HepG2 (cell line): ENCODE results near the gene ANXA2. TPM values are rescaled to one million over a fixed set of nuclear protein-coding genes. Genes with fewer than 3 reads are reported as not detected.
A peak's percentile ranks its signal among the peaks of the same experiment; 100 is the strongest.

Experiments
- BCL6 ChIP-seq: IDR thresholded peaks from 2 replicates; pipeline ENCODE4 v1.6.1; 2016; ENCODE audit warnings: missing genetic modification reagents, missing compliant biosample characterization
- CBFB ChIP-seq: sonication (generic); formaldehyde crosslinking; IDR thresholded peaks from 2 replicates; pipeline ENCODE4 v1.4.0; 2020; ENCODE audit warnings: missing genetic modification reagents
- CREB1 ChIP-seq, 2 experiments: fragments of 450-650 bp in 1 of 2; IDR thresholded peaks; 2 replicates each; pipeline ENCODE4 v1.6.1; 2016 to 2017; ENCODE audit warnings: control low read depth in 1 of 2, mild to moderate bottlenecking in 1 of 2, missing compliant biosample characterization in 1 of 2, missing genetic modification characterization in 1 of 2
- FOSL1 ChIP-seq: sonication (generic); formaldehyde crosslinking; IDR thresholded peaks from 2 replicates; pipeline ENCODE4 v1.9.0; 2021; ENCODE audit warnings: missing genetic modification reagents, borderline replicate concordance
- FOSL2 ChIP-seq: sonication (generic); formaldehyde crosslinking; IDR thresholded peaks from 2 replicates; pipeline ENCODE4 v1.4.0; 2020; ENCODE audit warnings: missing genetic modification reagents
- HOXA9 ChIP-seq: sonication (generic); formaldehyde crosslinking; IDR thresholded peaks from 2 replicates; pipeline ENCODE4 v1.8.1; 2022; ENCODE audit warnings: missing genetic modification reagents, mild to moderate bottlenecking, moderate library complexity, borderline replicate concordance
- MBD4 ChIP-seq: IDR thresholded peaks from 2 replicates; pipeline ENCODE4 v1.6.1; 2012; ENCODE audit warnings: low read length, inconsistent platforms, borderline replicate concordance
- PRMT3 ChIP-seq: sonication (generic); formaldehyde crosslinking; IDR thresholded peaks from 2 replicates; pipeline ENCODE4 v1.8.1; 2022; ENCODE audit warnings: low read depth, mild to moderate bottlenecking, moderate library complexity, missing genetic modification reagents, borderline replicate concordance
- SNRNP70 ChIP-seq: fragments of 200-400 bp; formaldehyde crosslinking; IDR thresholded peaks from 2 replicates; pipeline ENCODE4 v1.6.1; 2017; ENCODE audit warnings: mild to moderate bottlenecking, low read depth, low read length, moderate library complexity
- ZFYVE20 ChIP-seq: sonication (generic); formaldehyde crosslinking; IDR thresholded peaks from 2 replicates; pipeline ENCODE4 v1.8.0; 2023; ENCODE audit warnings: low read depth, mild to moderate bottlenecking, moderate library complexity, missing genetic modification reagents, borderline replicate concordance
- polyA plus RNA-seq, 8 experiments: library from polyadenylated mRNA; depleted of rRNA in 3 of 8; stranded (reverse) in 7 of 8; unstranded in 1 of 8; fragments of >200 nt; fragmentation: Illumina TruSeq in 4 of 8; extraction: Trizol in 4 of 8; gene quantifications; 2 replicates each; pipeline versions ENCODE4 v1.2.1 to v1.2.3, GENCODE V29; 2011 to 2016; ENCODE audit warnings: low read depth in 4 of 8, missing spikeins in 1 of 8, mixed read lengths in 1 of 8; ENCODE audit not compliant: insufficient read depth in 1 of 8
- total RNA-seq, 5 experiments: library from RNA; depleted of rRNA; stranded (reverse); fragments of >200 nt; fragmentation: Illumina TruSeq; extraction: Trizol; gene quantifications; 2 replicates each; pipeline ENCODE4 v1.2.3, GENCODE V29; 2016; ENCODE audit warnings: low read depth in 1 of 5
- TF ChIP-seq, protein P1 (sequence below): sonication (generic); formaldehyde crosslinking; conservative IDR thresholded peaks from 2 replicates; pipeline ENCODE4 v1.8.0; 2022; ENCODE audit warnings: mild to moderate bottlenecking, moderate library complexity, missing genetic modification reagents
- TF ChIP-seq, protein P2 (sequence below): sonication (generic); formaldehyde crosslinking; IDR thresholded peaks from 2 replicates; pipeline ENCODE4 v1.8.0; 2022; ENCODE audit warnings: missing genetic modification reagents, mild to moderate bottlenecking, moderate library complexity, borderline replicate concordance
- TF ChIP-seq, protein P3 (sequence below): sonication (generic); formaldehyde crosslinking; IDR thresholded peaks from 2 replicates; pipeline ENCODE4 v1.4.0; 2020; ENCODE audit warnings: mild to moderate bottlenecking, missing genetic modification reagents

Gene ANXA2
- total and polyA plus RNA-seq, 2 of the 13 experiments (the other 11 are each of a cell fraction or from before 2014, with no cell fraction given): 196 to 613 TPM

DNA sequence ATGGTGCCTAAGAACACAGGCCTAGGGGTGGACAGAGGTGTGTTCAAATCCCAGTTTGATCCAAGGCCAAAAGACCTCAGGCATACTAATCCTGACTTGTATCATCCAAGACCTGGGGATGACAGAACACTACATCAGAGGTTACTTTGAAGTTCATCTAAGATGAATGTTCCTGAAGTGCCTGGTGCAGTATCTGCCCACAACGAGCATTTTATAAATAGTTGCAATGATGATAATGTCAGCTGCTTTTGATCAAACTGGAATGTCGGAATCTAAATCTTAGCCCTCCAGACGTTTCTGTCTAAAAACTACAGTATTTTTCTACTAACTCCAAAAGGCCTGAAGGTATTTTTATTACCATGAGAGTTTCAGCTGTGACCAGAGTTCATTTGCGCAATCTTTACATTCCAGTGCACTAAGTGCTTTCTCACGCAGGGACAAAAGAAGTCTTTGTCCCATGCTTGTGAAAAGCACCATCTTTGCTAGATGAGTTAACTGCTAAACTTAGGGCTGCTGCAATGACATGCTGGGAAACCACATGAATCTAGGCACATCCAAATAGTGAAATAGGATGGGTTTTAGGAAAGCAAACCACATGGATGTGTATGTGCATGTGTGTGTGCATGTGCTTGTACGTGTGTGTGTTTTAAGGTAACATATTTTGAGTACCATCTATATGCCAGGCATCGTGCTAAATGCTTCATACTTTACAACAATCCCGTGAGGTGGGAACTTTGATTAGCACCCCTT, 18.1 kb downstream of the ANXA2 start (continued):
- TF ChIP-seq PRMT3 (no peak), HOXA9 (no peak), CREB1 (IDR thresholded peaks at IDR 0.05) (no peak), CREB1 (CRISPR knock-in tag; IDR thresholded peaks at IDR 0.05) (peak; percentile 82), SNRNP70 (no peak), MBD4 (no peak; the same call in 1 of the 2 replicates), ZFYVE20 (CRISPR knock-in tag) (no peak), FOSL1 (no peak), FOSL2 (CRISPR knock-in tag) (peak; percentile 87), CBFB (CRISPR knock-in tag) (peak; percentile 61; the same call in 1 of the 2 replicates), BCL6 (CRISPR knock-in tag) (peak; percentile 90)
- TF ChIP-seq, protein P1, sequence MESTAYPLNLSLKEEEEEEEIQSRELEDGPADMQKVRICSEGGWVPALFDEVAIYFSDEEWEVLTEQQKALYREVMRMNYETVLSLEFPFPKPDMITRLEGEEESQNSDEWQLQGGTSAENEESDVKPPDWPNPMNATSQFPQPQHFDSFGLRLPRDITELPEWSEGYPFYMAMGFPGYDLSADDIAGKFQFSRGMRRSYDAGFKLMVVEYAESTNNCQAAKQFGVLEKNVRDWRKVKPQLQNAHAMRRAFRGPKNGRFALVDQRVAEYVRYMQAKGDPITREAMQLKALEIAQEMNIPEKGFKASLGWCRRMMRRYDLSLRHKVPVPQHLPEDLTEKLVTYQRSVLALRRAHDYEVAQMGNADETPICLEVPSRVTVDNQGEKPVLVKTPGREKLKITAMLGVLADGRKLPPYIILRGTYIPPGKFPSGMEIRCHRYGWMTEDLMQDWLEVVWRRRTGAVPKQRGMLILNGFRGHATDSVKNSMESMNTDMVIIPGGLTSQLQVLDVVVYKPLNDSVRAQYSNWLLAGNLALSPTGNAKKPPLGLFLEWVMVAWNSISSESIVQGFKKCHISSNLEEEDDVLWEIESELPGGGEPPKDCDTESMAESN (CRISPR knock-in tag): 0 out of 2 replicates have a peak, but pooled peaks have one; percentile 26
- TF ChIP-seq, protein P2, sequence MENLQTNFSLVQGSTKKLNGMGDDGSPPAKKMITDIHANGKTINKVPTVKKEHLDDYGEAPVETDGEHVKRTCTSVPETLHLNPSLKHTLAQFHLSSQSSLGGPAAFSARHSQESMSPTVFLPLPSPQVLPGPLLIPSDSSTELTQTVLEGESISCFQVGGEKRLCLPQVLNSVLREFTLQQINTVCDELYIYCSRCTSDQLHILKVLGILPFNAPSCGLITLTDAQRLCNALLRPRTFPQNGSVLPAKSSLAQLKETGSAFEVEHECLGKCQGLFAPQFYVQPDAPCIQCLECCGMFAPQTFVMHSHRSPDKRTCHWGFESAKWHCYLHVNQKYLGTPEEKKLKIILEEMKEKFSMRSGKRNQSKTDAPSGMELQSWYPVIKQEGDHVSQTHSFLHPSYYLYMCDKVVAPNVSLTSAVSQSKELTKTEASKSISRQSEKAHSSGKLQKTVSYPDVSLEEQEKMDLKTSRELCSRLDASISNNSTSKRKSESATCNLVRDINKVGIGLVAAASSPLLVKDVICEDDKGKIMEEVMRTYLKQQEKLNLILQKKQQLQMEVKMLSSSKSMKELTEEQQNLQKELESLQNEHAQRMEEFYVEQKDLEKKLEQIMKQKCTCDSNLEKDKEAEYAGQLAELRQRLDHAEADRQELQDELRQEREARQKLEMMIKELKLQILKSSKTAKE (CRISPR knock-in tag): no peak
- TF ChIP-seq, protein P3, sequence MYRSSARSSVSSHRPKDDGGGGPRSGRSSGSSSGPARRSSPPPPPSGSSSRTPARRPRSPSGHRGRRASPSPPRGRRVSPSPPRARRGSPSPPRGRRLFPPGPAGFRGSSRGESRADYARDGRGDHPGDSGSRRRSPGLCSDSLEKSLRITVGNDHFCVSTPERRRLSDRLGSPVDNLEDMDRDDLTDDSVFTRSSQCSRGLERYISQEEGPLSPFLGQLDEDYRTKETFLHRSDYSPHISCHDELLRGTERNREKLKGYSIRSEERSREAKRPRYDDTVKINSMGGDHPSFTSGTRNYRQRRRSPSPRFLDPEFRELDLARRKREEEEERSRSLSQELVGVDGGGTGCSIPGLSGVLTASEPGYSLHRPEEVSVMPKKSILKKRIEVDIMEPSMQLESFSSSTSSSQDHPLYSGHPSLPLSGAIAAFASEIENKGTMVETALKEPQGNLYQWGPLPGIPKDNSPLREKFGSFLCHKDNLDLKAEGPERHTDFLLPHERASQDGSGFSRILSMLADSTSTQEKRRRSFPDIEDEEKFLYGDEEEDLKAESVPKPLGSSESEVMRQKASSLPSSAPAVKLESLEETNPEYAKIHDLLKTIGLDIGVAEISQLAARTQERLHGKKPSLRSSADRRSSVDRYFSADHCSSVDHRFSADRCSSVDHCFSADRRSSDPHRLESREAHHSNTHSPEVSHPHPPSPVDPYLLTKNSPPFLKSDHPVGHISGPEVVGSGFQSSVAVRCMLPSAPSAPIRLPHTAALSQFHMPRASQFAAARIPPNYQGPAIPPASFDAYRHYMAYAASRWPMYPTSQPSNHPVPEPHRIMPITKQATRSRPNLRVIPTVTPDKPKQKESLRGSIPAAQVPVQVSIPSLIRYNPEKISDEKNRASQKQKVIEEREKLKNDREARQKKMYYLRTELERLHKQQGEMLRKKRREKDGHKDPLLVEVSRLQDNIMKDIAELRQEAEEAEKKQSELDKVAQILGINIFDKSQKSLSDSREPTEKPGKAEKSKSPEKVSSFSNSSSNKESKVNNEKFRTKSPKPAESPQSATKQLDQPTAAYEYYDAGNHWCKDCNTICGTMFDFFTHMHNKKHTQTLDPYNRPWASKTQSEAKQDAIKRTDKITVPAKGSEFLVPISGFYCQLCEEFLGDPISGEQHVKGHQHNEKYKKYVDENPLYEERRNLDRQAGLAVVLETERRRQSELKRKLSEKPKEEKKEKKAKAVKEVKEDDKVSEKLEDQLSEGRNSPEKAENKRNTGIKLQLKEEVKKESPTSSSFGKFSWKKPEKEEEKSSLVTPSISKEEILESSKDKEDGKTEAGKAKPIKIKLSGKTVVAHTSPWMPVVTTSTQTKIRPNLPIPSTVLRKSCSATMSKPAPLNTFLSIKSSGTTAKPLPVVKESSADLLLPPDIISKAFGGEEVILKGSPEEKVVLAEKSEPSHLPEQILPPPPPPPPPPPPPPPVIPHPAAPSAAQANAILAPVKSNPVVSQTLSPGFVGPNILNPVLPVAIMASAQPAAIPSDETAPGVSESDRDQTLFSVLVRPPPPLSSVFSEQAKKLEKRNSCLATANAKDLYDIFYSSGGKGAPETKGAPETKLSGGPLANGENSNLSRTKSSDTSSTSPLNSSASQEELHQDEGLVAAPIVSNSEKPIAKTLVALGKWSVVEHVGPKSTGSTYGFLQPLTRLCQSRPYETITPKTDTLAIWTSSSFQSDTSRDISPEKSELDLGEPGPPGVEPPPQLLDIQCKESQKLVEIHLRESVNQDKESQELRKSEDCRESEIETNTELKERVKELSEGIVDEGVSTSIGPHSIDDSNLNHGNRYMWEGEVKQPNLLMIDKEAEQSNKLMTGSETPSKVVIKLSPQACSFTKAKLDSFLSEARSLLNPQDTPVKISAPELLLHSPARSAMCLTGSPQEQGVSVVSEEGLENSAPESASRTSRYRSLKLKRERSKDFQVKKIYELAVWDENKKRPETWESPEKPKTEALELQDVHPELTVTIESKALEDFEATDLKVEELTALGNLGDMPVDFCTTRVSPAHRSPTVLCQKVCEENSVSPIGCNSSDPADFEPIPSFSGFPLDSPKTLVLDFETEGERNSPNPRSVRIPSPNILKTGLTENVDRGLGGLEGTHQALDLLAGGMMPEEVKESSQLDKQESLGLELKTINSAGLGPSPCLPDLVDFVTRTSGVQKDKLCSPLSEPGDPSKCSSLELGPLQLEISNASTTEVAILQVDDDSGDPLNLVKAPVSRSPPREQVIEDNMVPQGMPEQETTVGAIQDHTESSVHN (CRISPR knock-in tag): no peak
